ENCODE measurements around the gene ENDOV. TPM values are rescaled to one million over a fixed set of nuclear protein-coding genes. Genes with fewer than 3 reads are reported as not detected.
"Not testable (repeated sequence)": the region's sequence is repeated elsewhere in the genome, so short reads cannot be mapped to it uniquely, and the experiment has no call there.

ENDOV gene
- total RNA-seq, 1 donor from 2014 or later: 27.6 TPM

GRCh38 chr17:80388601-80389000 is 26.4 kb upstream of the ENDOV start:
- DNase-seq: no peak

- no peak for DNase-seq
Measured at GRCh38 chr17:80389011-80389995, 25.7 kb upstream of the ENDOV start.

GRCh38 chr17:80393241-80393890 is 21.6 kb upstream of the ENDOV start:
- no peak for DNase-seq

DNA sequence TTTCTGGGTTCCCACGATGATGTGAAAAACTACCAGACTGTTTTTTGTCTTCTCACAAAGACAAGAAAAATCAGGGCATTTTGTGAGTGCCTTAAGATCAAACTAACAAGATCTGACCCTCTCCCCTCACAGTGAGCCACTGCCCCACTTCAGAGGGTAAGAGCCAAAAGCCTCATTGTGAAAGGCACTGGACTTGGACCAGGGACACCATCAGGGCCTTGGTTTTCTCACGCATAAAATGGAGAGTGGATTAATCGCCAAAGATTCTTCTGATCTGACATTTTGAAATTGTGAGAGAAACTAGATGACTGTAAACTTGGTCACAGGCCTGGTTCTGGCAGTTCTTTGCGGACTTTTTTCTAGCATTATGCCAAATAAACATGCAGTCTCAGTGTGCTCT is 21.0 kb upstream of the ENDOV start:
- DNase-seq: no peak

GRCh38 chr17:80394629-80395216 is 20.2 kb upstream of the ENDOV start:
- DNase-seq: no peak

GRCh38 chr17:80395402-80396151 is 19.4 kb upstream of the ENDOV start:
- peak; percentile 44 for DNase-seq

- DNase-seq: no peak
Measured at GRCh38 chr17:80396157-80397033, 18.6 kb upstream of the ENDOV start.

- DNase-seq: no peak
Measured at GRCh38 chr17:80397034-80397387, 18.0 kb upstream of the ENDOV start.

DNA sequence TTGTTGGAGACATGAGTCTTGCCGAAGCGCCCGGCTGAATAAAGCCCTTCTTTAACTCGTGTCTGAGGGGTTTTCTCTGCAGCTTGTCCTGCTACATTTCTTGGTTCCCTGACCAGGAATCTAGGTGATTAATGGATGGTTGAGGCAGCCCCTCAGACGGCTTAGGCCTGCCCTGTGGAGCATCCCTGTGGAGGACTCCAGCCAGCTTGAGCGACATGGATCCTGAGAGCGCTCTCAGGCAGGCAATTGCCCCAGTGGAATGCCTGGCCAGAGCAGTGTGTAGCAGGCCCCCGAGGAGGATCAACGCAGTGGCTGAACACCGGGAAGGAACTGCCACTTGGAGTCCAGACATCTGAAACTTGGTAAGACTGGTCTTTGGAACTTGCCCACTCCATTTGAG is 17.3 kb upstream of the ENDOV start:
- DNase-seq: no peak

DNA sequence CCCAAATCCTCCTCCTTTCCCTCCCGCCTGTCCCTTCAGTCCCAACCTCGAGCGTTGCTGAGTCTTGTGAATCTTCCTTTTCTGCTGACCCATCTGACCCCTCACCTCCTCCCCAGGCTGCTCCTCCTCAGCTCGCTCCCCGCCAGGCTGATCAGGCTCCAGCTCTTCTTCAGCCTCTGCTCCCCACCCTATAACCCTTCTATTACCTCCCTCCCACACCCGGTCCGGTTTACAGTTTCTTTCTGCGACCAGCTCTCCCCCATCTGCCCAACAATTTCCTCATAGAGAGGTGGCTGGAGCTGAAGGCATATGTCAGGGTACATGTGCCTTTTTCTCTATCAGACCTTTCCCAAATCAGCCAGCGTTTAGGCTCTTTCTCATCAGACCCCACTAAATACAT is 13.9 kb upstream of the ENDOV start:
- not testable (repeated sequence) for DNase-seq

- DNase-seq: not testable (repeated sequence)
Measured at GRCh38 chr17:80402102-80402501, 12.9 kb upstream of the ENDOV start.

- no peak for DNase-seq
Measured at GRCh38 chr17:80402959-80403358, 12.0 kb upstream of the ENDOV start.

- DNase-seq: no peak
Measured at GRCh38 chr17:80406146-80406545, 8.8 kb upstream of the ENDOV start.

- not testable (repeated sequence) for DNase-seq
Measured at GRCh38 chr17:80407917-80408316, 7.0 kb upstream of the ENDOV start.

GRCh38 chr17:80408872-80409271 is 6.1 kb upstream of the ENDOV start:
- peak; percentile 38 for DNase-seq

DNA sequence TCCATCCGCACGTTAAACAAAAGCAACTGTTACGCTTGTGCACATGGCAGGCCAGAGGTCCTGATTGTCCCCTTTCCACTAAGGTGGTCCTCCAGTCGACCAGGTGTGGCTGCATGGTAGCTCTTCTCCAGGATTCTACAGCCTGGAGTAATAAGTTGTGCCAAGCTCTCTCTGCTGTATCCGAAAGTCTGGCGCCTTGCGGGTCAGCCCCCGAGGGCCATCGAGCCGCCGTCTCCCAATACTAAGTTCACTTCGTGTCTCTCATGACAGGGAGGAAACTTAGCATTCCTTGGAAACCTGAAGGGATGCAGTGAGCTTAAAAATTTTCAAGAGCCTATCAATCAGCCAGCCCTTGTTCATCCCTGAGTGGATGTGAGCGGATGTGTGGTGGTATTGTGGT is 5.3 kb upstream of the ENDOV start:
- DNase-seq: no peak

DNA sequence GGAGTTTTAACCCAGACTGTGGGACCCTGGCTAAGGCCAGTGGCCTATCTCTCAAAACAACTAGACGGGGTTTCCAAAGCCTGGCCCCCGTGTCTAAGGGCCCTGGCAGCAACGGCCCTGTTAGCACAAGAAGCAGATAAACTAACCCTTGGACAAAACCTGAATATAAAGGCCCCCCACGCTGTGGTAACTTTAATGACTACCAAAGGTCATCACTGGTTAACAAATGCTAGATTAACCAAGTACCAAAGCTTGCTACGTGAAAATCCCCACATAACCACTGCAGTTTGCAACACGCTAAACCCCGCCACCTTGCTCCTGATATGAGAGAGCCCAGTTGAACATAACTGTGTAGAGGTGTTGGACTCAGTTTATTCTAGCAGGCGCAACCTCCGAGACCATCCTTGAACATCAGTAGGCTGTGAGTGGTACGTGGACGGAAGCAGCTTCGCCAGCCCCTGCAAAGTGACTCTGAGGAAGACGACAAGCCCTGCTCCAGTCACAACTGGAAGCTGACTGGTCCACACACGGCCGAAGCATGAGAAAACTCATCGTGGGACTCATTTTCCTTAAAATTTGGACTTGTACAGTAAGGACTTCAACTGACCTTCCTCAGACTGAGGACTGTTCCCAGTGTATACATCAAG is 4.4 kb upstream of the ENDOV start:
- DNase-seq: not testable (repeated sequence)

DNA sequence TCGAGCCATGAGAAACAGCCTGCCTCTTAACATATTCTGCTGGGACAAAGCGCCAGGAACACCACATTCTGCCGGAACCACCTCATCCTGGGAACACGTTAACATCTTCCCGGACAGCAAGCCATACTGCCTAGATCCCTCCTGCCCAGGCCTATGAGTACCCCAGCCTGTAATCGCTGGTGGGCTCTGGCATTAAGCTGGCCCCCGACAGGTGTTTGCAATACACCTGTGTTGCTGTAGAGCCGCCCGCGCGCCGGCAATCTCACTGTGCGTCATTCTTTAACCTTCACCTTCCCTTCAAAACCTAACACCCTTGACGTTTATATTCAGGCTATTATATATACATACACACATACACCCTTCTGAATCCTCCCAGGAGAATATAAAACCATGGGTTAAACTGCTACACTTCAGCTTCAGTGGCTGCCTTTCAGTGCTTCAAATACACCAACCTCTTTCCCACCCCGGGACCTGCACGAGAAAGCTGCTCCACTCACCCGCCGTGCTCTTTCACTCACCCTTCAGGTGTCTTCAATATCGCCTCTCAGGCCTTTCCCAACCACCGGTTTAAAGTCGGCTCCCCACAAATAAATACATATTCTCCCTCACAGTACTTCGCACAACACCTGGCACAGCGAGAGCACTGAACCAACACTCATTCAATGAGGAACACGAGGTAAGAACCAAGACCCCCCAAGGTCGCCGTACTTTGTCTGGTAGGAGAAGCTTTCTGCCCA is 1.0 kb upstream of the ENDOV start:
- no peak for DNase-seq

- peak; percentile 40 for DNase-seq
Measured at GRCh38 chr17:80414508-80414802, 512 bp upstream of the ENDOV start.

GRCh38 chr17:80415626-80416137 is 715 bp downstream of the ENDOV start:
- DNase-seq: no peak

All from dermis blood vessel endothelial cell (primary cell).